LHCN-M2 (cell line): ENCODE data around the gene AXL. TPM values are rescaled to one million over a fixed set of nuclear protein-coding genes. Genes with fewer than 3 reads are reported as not detected.

Experiments used
- DNase-seq: peaks from one replicate; pipeline ENCODE4 v3.0.0-alpha.2; 2012; ENCODE audit warnings: low read depth
- total RNA-seq: library from RNA; depleted of rRNA; stranded (reverse); fragments of >200 nt; gene quantifications from 2 replicates; pipeline ENCODE4 v1.2.3, GENCODE V29; 2014; rRNA removed

AXL gene
- total RNA-seq, 1 experiment from 2014 or later, result 254 TPM

GRCh38 chr19:41307954-41308449 lies 89.0 kb downstream of the AXL start:
- DNase-seq, result peak; percentile 50

- DNase-seq, result peak; percentile 89
These were observed 89.6 kb downstream of the AXL start for GRCh38 chr19:41308450-41309179.

GRCh38 chr19:41309180-41310032 lies 90.4 kb downstream of the AXL start:
- no peak for DNase-seq

- DNase-seq, result peak; percentile 81
These were observed 91.2 kb downstream of the AXL start, which contains the start of gene CCDC97 for GRCh38 chr19:41310033-41310831. CCDC97 (plus strand) TSS chr19:41310172; CDS start chr19:41310311, 139 bp downstream.

- DNase-seq, result no peak
These were observed 92.0 kb downstream of the AXL start for GRCh38 chr19:41311072-41311471.

Other genes with a start within 250 kb of the AXL start
- not detected in 2 replicates for gene CYP2B6, start 227.9 kb upstream of the AXL start, total RNA-seq
- gene CYP2A13, start 130.8 kb upstream of the AXL start, total RNA-seq, result not detected in 2 replicates
- not detected in 2 replicates for gene CYP2F1, start 104.8 kb upstream of the AXL start, total RNA-seq
- not detected in 2 replicates for gene CYP2S1, start 26.0 kb upstream of the AXL start, total RNA-seq
- 153 and 159 TPM in 2 replicates for gene HNRNPUL1, start 45.1 kb downstream of the AXL start, total RNA-seq
- gene CCDC97, start 90.9 kb downstream of the AXL start, total RNA-seq, result 10.2 and 15.3 TPM in 2 replicates
- gene TGFB1, start 134.7 kb downstream of the AXL start, total RNA-seq, result 11.6 and 11.7 TPM in 2 replicates
- gene B9D2, start 144.9 kb downstream of the AXL start, total RNA-seq, result 3.7 and 5.3 TPM in 2 replicates
- 1.2 and 3.5 TPM in 2 replicates for gene TMEM91, start 157.3 kb downstream of the AXL start, total RNA-seq
- gene EXOSC5, start 178.1 kb downstream of the AXL start, total RNA-seq, result 28.6 and 33.0 TPM in 2 replicates
- gene BCKDHA, start 178.6 kb downstream of the AXL start, total RNA-seq, result 38.6 and 45.5 TPM in 2 replicates
- not detected in 2 replicates for gene B3GNT8, start 208.2 kb downstream of the AXL start, total RNA-seq
- gene DMAC2, start 220.7 kb downstream of the AXL start, total RNA-seq, result 52.1 and 53.6 TPM in 2 replicates
- not detected in 2 replicates for gene ERICH4, start 223.9 kb downstream of the AXL start, total RNA-seq